KMS-11 (cell line): ENCODE data around the gene TLX2.
A peak's percentile ranks its signal among the peaks of the same experiment; 100 is the strongest.

Experiments
- H2AFZ ChIP-seq: fragments of 200-600 bp; sonication (generic); 2 replicates; pipeline ENCODE4 v1.6.1; 2016; ENCODE audit warnings: antibody characterized with exemption, mixed run types, low read depth
- H3K27ac ChIP-seq: fragments of 200-600 bp; sonication (generic); 2 replicates; pipeline ENCODE4 v1.6.1; 2016; ENCODE audit warnings: mild to moderate bottlenecking, mixed run types
- H3K27me3 ChIP-seq: fragments of 200-600 bp; sonication (generic); 2 replicates; pipeline ENCODE4 v1.6.1; 2017; ENCODE audit warnings: mild to moderate bottlenecking, low read depth, mixed run types, moderate library complexity; ENCODE audit not compliant: insufficient read depth
- H3K36me3 ChIP-seq: fragments of 200-600 bp; sonication (generic); 2 replicates; pipeline ENCODE4 v1.6.1; 2017; ENCODE audit warnings: mild to moderate bottlenecking, mixed run types; ENCODE audit not compliant: insufficient read depth
- H3K4me1 ChIP-seq: fragments of 200-600 bp; sonication (generic); 2 replicates; pipeline ENCODE4 v1.6.1; 2016; ENCODE audit warnings: mild to moderate bottlenecking, low read depth, mixed run types; ENCODE audit not compliant: poor library complexity, severe bottlenecking
- H3K4me2 ChIP-seq: fragments of 200-600 bp; sonication (generic); 2 replicates; pipeline ENCODE4 v1.7.0; 2016; ENCODE audit warnings: mild to moderate bottlenecking, mixed run types
- H3K4me3 ChIP-seq: fragments of 200-600 bp; sonication (generic); IDR thresholded peaks from 2 replicates; pipeline ENCODE4 v1.6.1; 2017; ENCODE audit warnings: low read depth, low read length, mixed read lengths; ENCODE audit not compliant: insufficient read depth
- H3K79me2 ChIP-seq: fragments of 200-600 bp; sonication (generic); 2 replicates; pipeline ENCODE4 v1.6.1; 2016; ENCODE audit warnings: low read depth, mixed run types; ENCODE audit not compliant: insufficient read depth
- H3K9ac ChIP-seq: fragments of 200-600 bp; sonication (generic); 2 replicates; pipeline ENCODE4 v1.6.1; 2016; ENCODE audit warnings: mild to moderate bottlenecking, mixed run types
- H4K20me1 ChIP-seq: fragments of 200-600 bp; sonication (generic); 2 replicates; pipeline ENCODE4 v1.6.1; 2016; ENCODE audit warnings: mild to moderate bottlenecking, mixed run types; ENCODE audit not compliant: insufficient read depth
- TF ChIP-seq, protein P1 (sequence below): fragments of 200-600 bp; sonication (generic); conservative IDR thresholded peaks from 2 replicates; pipeline ENCODE4 v1.6.1; 2017; ENCODE audit warnings: low read depth, mild to moderate bottlenecking, antibody characterized with exemption, low read length, moderate library complexity, mixed read lengths

TLX2 gene

DNA sequence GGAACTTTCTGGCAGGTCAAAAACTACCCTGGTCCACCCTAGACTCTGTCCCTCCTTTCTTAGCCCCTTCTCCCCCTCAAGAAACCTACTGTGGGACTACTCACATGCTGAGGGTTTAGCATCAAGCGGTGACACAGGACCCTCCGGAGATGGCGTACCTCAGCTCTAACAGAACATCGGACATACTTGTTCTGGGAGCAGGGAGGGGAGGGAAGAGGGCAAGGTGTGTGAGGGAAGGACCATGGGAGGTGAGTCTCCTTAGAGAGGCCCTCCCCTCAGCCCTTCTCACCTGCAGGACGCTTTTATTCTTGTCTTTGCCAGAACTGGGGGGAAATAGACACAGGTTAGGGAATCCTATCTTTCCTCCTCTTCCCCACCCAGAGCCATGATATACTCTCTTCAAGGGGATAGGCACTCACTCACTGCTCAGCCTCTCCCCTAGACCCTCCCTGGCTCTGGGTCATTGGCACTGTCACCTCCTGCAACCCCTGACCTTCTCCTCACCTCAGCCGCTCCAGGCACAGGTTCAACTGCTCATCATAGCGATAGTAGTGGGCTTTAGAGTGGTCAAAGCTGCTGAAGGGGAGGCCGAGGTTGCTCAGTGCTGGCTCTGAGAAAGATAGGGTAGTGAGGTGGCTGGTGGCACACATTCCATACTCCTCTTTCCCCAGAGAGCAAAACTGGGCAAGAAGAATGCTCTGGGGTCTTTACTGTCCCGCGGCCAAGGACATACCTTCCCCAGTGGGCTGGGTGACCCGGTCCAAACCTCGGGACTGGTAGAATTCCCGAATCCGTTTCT is 8.6 kb upstream of the TLX2 start:
- no peak overlapping the region for H2AFZ ChIP-seq
- H4K20me1 ChIP-seq: no peaks in the 10 kb centered on the region
- peaks cover 16% of the 10 kb centered on the region; the same call in 1 of the 2 replicates for H3K27me3 ChIP-seq
- TF ChIP-seq, protein P1, sequence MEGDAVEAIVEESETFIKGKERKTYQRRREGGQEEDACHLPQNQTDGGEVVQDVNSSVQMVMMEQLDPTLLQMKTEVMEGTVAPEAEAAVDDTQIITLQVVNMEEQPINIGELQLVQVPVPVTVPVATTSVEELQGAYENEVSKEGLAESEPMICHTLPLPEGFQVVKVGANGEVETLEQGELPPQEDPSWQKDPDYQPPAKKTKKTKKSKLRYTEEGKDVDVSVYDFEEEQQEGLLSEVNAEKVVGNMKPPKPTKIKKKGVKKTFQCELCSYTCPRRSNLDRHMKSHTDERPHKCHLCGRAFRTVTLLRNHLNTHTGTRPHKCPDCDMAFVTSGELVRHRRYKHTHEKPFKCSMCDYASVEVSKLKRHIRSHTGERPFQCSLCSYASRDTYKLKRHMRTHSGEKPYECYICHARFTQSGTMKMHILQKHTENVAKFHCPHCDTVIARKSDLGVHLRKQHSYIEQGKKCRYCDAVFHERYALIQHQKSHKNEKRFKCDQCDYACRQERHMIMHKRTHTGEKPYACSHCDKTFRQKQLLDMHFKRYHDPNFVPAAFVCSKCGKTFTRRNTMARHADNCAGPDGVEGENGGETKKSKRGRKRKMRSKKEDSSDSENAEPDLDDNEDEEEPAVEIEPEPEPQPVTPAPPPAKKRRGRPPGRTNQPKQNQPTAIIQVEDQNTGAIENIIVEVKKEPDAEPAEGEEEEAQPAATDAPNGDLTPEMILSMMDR: no peak
- peaks cover 13% of the 10 kb centered on the region for H3K79me2 ChIP-seq
- H3K4me1 ChIP-seq: peaks cover 29% of the 10 kb centered on the region
- no peak overlapping the region for H3K27ac ChIP-seq
- no peak overlapping the region for H3K9ac ChIP-seq
- H3K4me3 ChIP-seq: no peak overlapping the region
- H3K36me3 ChIP-seq: no peaks in the 10 kb centered on the region
- peak overlapping the region; percentile 98 for H3K4me2 ChIP-seq

DNA sequence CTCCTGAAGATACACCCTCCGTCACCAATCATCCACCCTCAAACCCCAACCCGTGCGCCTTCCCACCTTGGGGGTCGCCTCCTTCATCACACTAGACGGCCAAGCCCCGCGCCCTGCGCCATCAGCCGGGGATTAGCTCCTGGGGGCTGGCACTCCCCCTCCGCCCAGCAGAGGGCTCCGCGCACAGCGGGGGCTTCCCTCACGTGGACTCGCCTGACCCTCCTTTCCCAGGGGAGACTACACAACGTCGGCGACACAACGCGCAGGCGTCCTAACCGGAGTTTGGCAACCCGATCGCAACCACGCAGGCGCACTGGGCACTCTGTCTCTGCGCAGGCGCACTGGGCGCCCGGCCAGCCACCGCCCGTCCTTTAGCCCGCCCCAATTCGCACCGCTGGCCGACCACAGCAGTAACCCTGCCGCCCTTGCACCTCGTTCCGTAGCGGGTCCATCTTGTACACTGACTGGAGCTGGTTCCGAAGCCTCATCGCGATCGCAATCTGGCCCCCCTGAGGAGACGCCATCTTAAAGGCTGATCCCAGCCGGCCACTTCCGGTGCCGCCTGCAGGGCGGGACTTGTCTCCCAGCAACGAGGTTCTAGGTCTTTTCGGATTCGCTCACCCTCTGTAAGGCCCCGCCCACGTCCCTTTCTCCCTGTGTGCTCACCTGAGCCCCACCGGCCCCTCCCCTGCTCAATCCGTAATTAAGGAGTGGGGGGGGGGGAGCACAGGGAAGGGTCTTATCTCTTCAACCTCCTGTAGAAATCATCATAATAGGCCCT is 6.9 kb upstream of the TLX2 start, which contains the start of gene PCGF1:
Gene PCGF1, minus strand, starts transcription at position 551 of the 781 bp plus-strand sequence. Its CDS starts 27 bp downstream, at position 524.
- H2AFZ ChIP-seq: peak within 1 kb of the TSS; percentile 99
- peaks cover 23% of the 10 kb centered on the region for H3K4me1 ChIP-seq
- peak within 1 kb of the TSS; percentile 86 for H3K27ac ChIP-seq
- peak within 1 kb of the TSS; percentile 98 for H3K4me2 ChIP-seq
- TF ChIP-seq, protein P1: peak; percentile 13; the same call in 1 of the 2 replicates
- H3K9ac ChIP-seq: peak within 1 kb of the TSS; percentile 86
- no peaks in the 10 kb centered on the region for H4K20me1 ChIP-seq
- peaks cover 13% of the 10 kb centered on the region for H3K79me2 ChIP-seq
- peak within 1 kb of the TSS; percentile 88 for H3K4me3 ChIP-seq
- no peaks in the 10 kb centered on the region for H3K36me3 ChIP-seq
- H3K27me3 ChIP-seq: peaks cover 24% of the 10 kb centered on the region

DNA sequence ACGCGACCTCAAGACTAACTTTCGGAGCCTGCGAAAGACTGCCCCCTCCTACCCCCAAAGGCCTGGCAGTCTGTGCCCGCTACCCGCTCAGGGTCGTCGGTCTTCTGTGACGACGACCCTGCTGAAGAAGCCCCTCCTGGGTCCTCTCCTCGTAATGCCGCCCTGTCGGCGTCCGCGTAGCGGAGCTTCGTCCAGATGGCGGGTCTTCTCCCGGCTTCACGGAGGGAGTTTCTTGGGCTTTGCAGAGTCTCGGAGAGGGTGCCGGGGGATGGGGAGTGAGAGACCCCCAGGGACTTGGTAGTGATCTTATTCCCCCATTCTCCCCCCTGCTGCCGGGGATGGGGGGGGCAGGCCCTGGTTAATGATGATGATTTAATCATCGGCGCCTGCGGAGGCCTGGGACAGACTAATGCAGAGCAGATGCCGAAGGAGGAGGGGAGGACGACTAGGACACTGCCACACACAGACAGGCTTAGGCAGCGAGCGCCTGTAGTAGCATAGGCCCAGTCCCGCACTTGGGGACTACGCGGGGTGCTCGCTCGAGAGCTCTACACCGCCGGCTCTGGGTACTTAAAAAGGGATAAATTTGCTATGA is 6.2 kb upstream of the TLX2 start:
- no peaks in the 10 kb centered on the region for H3K36me3 ChIP-seq
- H2AFZ ChIP-seq: peak overlapping the region; percentile 99
- no peak overlapping the region; the same call in 1 of the 2 replicates for H3K27ac ChIP-seq
- peak overlapping the region; percentile 84 for H3K4me3 ChIP-seq
- TF ChIP-seq, protein P1: no peak
- H4K20me1 ChIP-seq: no peaks in the 10 kb centered on the region
- H3K27me3 ChIP-seq: peaks cover 23% of the 10 kb centered on the region
- H3K4me2 ChIP-seq: peak overlapping the region; percentile 81
- peaks cover 13% of the 10 kb centered on the region for H3K79me2 ChIP-seq
- H3K4me1 ChIP-seq: peaks cover 19% of the 10 kb centered on the region
- H3K9ac ChIP-seq: peak overlapping the region; percentile 86

DNA sequence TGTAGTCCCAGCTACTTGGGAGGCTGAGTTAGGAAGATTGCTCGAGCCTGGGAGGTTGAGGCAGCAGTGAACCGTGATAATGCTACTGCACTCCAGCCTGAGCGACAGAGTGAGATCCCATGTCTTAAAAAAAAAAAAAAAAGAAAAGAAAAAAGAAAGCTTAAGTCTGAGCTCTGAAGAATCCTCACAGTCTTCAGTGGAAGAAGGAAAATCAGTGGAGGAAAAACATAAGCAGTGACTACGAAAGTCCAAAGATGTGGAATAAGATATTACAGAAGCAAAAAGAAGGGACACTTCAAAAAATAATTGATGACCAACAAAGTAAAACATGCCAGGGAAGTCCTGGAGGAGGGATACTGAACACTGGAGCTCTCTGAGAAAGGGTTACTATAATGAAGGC is 4.0 kb upstream of the TLX2 start:
- Histone ChIP-seq H3K27me3 (peaks cover 38% of the 10 kb centered on the region), H2AFZ (no peak overlapping the region)

More for the DNA sequence above, 4.0 kb upstream of the TLX2 start:
- no peak overlapping the region for H3K4me3 ChIP-seq
- no peak overlapping the region for H3K4me2 ChIP-seq
- peaks cover 23% of the 10 kb centered on the region for H3K4me1 ChIP-seq
- no peak overlapping the region for H3K9ac ChIP-seq
- no peaks in the 10 kb centered on the region for H3K36me3 ChIP-seq
- H3K27ac ChIP-seq: no peak overlapping the region
- H4K20me1 ChIP-seq: no peaks in the 10 kb centered on the region
- TF ChIP-seq, protein P1: no peak
- H3K79me2 ChIP-seq: peaks cover 13% of the 10 kb centered on the region
